ENCODE data around the gene GRIK4.

Gene GRIK4

GRCh38 chr11:120707098-120707497 is 195.6 kb downstream of the GRIK4 start:
- no peaks in the 10 kb centered on the region for H3K27me3 ChIP-seq (ENCODE audit: insufficient read depth, low read length, poor library complexity, severe bottlenecking)
- H3K4me1 ChIP-seq (ENCODE audit: insufficient read depth, low read length, poor library complexity, severe bottlenecking), result no peaks in the 10 kb centered on the region
- H3F3A ChIP-seq (ENCODE audit: low read depth), result no peaks in the 10 kb centered on the region
- no peak overlapping the region for H3K4me2 ChIP-seq (ENCODE audit: low read depth, low read length, poor library complexity, severe bottlenecking)
- TF ChIP-seq EZH2phosphoT487 (IDR thresholded peaks at IDR 0.05; ENCODE audit: borderline replicate concordance), result no peak
- TF ChIP-seq, protein P1, sequence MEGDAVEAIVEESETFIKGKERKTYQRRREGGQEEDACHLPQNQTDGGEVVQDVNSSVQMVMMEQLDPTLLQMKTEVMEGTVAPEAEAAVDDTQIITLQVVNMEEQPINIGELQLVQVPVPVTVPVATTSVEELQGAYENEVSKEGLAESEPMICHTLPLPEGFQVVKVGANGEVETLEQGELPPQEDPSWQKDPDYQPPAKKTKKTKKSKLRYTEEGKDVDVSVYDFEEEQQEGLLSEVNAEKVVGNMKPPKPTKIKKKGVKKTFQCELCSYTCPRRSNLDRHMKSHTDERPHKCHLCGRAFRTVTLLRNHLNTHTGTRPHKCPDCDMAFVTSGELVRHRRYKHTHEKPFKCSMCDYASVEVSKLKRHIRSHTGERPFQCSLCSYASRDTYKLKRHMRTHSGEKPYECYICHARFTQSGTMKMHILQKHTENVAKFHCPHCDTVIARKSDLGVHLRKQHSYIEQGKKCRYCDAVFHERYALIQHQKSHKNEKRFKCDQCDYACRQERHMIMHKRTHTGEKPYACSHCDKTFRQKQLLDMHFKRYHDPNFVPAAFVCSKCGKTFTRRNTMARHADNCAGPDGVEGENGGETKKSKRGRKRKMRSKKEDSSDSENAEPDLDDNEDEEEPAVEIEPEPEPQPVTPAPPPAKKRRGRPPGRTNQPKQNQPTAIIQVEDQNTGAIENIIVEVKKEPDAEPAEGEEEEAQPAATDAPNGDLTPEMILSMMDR (conservative IDR thresholded peaks at IDR 0.05; ENCODE audit: low read length), result no peak
- no peaks in the 10 kb centered on the region for H3K9me2 ChIP-seq (replicated peaks; ENCODE audit: low read depth, low read length)
- H4K20me1 ChIP-seq (ENCODE audit: insufficient read depth, low read length, poor library complexity, severe bottlenecking), result no peaks in the 10 kb centered on the region
- H3K36me3 ChIP-seq (ENCODE audit: insufficient read depth, low read length), result no peaks in the 10 kb centered on the region
- H3K9ac ChIP-seq (ENCODE audit: low read depth, low read length, poor library complexity, severe bottlenecking), result no peak overlapping the region
- no peaks in the 10 kb centered on the region for H3K9me3 ChIP-seq (ENCODE audit: insufficient read depth, low read depth, low read length)
- no peak overlapping the region for H2AFZ ChIP-seq (ENCODE audit: low read length)
- H3K4me3 ChIP-seq (ENCODE audit: low read length, poor library complexity, severe bottlenecking), result no peak overlapping the region
- no peaks in the 10 kb centered on the region for H3K79me2 ChIP-seq (ENCODE audit: insufficient read depth, low read length)

DNA sequence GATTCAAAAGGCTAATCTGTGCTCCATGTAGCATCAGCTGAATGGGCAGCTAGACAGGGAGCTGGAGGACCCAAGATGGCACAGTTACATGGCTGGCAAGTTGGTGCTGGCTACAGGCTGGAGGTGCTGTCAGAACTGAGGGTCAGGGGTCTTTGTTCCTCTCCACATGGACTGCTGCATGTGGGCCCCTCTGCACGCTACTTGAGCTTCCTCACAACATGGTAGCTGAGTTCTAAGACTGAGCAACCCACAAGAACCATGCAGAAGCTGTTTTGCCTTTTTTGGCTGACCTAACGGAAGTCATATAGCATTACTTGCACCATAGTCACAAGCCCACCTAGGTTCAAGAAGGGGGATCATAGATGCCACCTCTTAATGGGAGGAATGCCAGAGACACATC is 196.1 kb downstream of the GRIK4 start:
- H3K9ac ChIP-seq (ENCODE audit: low read depth, low read length, poor library complexity, severe bottlenecking), result no peak overlapping the region
- no peaks in the 10 kb centered on the region for H3K79me2 ChIP-seq (ENCODE audit: insufficient read depth, low read length)
- H2AFZ ChIP-seq (ENCODE audit: low read length), result no peak overlapping the region
- H3K4me3 ChIP-seq (ENCODE audit: low read length, poor library complexity, severe bottlenecking), result no peak overlapping the region
- no peaks in the 10 kb centered on the region for H3K4me1 ChIP-seq (ENCODE audit: insufficient read depth, low read length, poor library complexity, severe bottlenecking)
- H3K36me3 ChIP-seq (ENCODE audit: insufficient read depth, low read length), result no peaks in the 10 kb centered on the region
- H3K9me2 ChIP-seq (replicated peaks; ENCODE audit: low read depth, low read length), result no peaks in the 10 kb centered on the region
- no peaks in the 10 kb centered on the region for H3F3A ChIP-seq (ENCODE audit: low read depth)
- TF ChIP-seq, protein P1 (conservative IDR thresholded peaks at IDR 0.05; ENCODE audit: low read length), result no peak
- no peak for TF ChIP-seq EZH2phosphoT487 (IDR thresholded peaks at IDR 0.05; ENCODE audit: borderline replicate concordance)
- H3K27me3 ChIP-seq (ENCODE audit: insufficient read depth, low read length, poor library complexity, severe bottlenecking), result no peaks in the 10 kb centered on the region
- no peaks in the 10 kb centered on the region for H3K9me3 ChIP-seq (ENCODE audit: insufficient read depth, low read depth, low read length)
- H4K20me1 ChIP-seq (ENCODE audit: insufficient read depth, low read length, poor library complexity, severe bottlenecking), result no peaks in the 10 kb centered on the region
- no peak overlapping the region for H3K4me2 ChIP-seq (ENCODE audit: low read depth, low read length, poor library complexity, severe bottlenecking)

- Histone ChIP-seq H3K9me3 (ENCODE audit: insufficient read depth, low read depth, low read length) (no peaks in the 10 kb centered on the region), H3F3A (ENCODE audit: low read depth) (no peaks in the 10 kb centered on the region), H3K79me2 (ENCODE audit: insufficient read depth, low read length) (no peaks in the 10 kb centered on the region), H3K9me2 (replicated peaks; ENCODE audit: low read depth, low read length) (no peaks in the 10 kb centered on the region), H3K4me2 (ENCODE audit: low read depth, low read length, poor library complexity, severe bottlenecking) (no peak overlapping the region), H2AFZ (ENCODE audit: low read length) (no peak overlapping the region), H4K20me1 (ENCODE audit: insufficient read depth, low read length, poor library complexity, severe bottlenecking) (no peaks in the 10 kb centered on the region), H3K4me1 (ENCODE audit: insufficient read depth, low read length, poor library complexity, severe bottlenecking) (no peaks in the 10 kb centered on the region), H3K36me3 (ENCODE audit: insufficient read depth, low read length) (no peaks in the 10 kb centered on the region), H3K27me3 (ENCODE audit: insufficient read depth, low read length, poor library complexity, severe bottlenecking) (no peaks in the 10 kb centered on the region), H3K9ac (ENCODE audit: low read depth, low read length, poor library complexity, severe bottlenecking) (no peak overlapping the region), H3K4me3 (ENCODE audit: low read length, poor library complexity, severe bottlenecking) (no peak overlapping the region)
- TF ChIP-seq EZH2phosphoT487 (IDR thresholded peaks at IDR 0.05; ENCODE audit: borderline replicate concordance), result no peak
- TF ChIP-seq, protein P1 (conservative IDR thresholded peaks at IDR 0.05; ENCODE audit: low read length), result no peak
Observed at GRCh38 chr11:120708511-120709183, 197.1 kb downstream of the GRIK4 start.
